ENCODE measurements around the gene RNF114. TPM values are rescaled to one million over a fixed set of nuclear protein-coding genes. Genes with fewer than 3 reads are reported as not detected.

The RNF114 gene
- total and polyA plus RNA-seq, 10 of the 15 experiments (the other 5 are each of a cell fraction or from before 2014, with no cell fraction given), result 28.0 to 82.3 (median 47.2) TPM

DNA sequence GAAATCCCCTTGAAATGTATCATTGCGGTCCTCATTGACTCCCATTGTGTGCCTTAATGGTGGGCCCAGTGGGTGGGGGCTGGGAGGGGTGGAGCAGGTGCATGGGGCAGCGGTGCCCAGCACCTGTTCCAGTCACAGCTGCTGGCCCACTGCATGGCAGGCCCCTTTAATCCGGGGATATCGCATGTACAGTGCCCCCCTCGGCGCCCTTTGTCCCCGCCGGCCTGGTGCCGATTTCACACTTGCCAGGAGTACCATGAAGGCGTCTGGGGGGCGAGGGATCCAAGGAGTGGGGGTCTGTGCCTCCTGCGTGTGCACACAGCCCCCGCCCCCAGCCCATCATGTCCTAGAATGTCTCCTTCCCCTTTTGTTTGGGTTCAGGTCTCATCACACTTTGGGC lies 49.4 kb downstream of the RNF114 start:
- Histone ChIP-seq H3K9me3 (replicated peaks; ENCODE audit: control insufficient read depth, insufficient read depth, low read length) (no peaks in the 10 kb centered on the region), H4K20me1 (ENCODE audit: control insufficient read depth, insufficient read depth) (no peaks in the 10 kb centered on the region), H3K27me3 (replicated peaks in 1 of 2; ENCODE audit: control insufficient read depth in 2 of 2, insufficient read depth in 2 of 2, low read length in 1 of 2) (no peaks in the 10 kb centered on the region), H3K4me1 (ENCODE audit: control insufficient read depth, insufficient read depth, low read length) (no peaks in the 10 kb centered on the region; the same call in 1 of the 2 replicates), H3K27ac (ENCODE audit: control insufficient read depth, insufficient read depth) (no peak overlapping the region), H2AFZ (ENCODE audit: control insufficient read depth, low read depth, low read length) (no peak overlapping the region), H3K4me2 (ENCODE audit: control insufficient read depth, insufficient read depth) (no peak overlapping the region), H3K79me2 (ENCODE audit: control insufficient read depth, insufficient read depth, low read length) (no peaks in the 10 kb centered on the region), H3K36me3 (ENCODE audit: control insufficient read depth in 2 of 2, insufficient read depth in 2 of 2, low read length in 1 of 2) (no peaks in the 10 kb centered on the region), H3K4me3 (no peak overlapping the region), H3K9ac (ENCODE audit: control insufficient read depth, insufficient read depth, low read length) (no peak overlapping the region)
- ChIA-PET POLR2A (no interaction called here), SMC1A (ENCODE audit: uncharacterized antibody, unreplicated experiment) (interaction anchor here (0.9 to 2.9 kb wide), 3 partner anchors 86 to 107 kb away, joined by 3 to 14 read pairs (median 5); no protein-coding TSS in a partner anchor), CTCF (interaction anchor here (14.7 kb wide), 1 partner anchor 87 kb away, joined by 369 read pairs; no protein-coding TSS in a partner anchor), RAD21 (ENCODE audit: unreplicated experiment) (interaction anchor here (0.7 to 0.9 kb wide), 2 partner anchors 12 to 81 kb away, joined by 3 read pairs; no protein-coding TSS in a partner anchor)
- no peak for TF ChIP-seq CBX5 (IDR thresholded peaks at IDR 0.05; ENCODE audit: low read depth)
- TF ChIP-seq POLR2AphosphoS5 (IDR thresholded peaks at IDR 0.05; ENCODE audit: low read length), result no peak
- no peak for TF ChIP-seq CBX3 (IDR thresholded peaks at IDR 0.05; ENCODE audit: borderline replicate concordance, low read depth)
- TF ChIP-seq, protein P1, sequence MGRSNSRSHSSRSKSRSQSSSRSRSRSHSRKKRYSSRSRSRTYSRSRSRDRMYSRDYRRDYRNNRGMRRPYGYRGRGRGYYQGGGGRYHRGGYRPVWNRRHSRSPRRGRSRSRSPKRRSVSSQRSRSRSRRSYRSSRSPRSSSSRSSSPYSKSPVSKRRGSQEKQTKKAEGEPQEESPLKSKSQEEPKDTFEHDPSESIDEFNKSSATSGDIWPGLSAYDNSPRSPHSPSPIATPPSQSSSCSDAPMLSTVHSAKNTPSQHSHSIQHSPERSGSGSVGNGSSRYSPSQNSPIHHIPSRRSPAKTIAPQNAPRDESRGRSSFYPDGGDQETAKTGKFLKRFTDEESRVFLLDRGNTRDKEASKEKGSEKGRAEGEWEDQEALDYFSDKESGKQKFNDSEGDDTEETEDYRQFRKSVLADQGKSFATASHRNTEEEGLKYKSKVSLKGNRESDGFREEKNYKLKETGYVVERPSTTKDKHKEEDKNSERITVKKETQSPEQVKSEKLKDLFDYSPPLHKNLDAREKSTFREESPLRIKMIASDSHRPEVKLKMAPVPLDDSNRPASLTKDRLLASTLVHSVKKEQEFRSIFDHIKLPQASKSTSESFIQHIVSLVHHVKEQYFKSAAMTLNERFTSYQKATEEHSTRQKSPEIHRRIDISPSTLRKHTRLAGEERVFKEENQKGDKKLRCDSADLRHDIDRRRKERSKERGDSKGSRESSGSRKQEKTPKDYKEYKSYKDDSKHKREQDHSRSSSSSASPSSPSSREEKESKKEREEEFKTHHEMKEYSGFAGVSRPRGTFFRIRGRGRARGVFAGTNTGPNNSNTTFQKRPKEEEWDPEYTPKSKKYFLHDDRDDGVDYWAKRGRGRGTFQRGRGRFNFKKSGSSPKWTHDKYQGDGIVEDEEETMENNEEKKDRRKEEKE (IDR thresholded peaks at IDR 0.05), result no peak
- TF ChIP-seq TCF7 (IDR thresholded peaks at IDR 0.05; ENCODE audit: borderline replicate concordance), result no peak
- TF ChIP-seq DPF2 (IDR thresholded peaks at IDR 0.05), result no peak
- TF ChIP-seq FOS (IDR thresholded peaks at IDR 0.05; ENCODE audit: borderline replicate concordance, extremely low read depth, insufficient read length), result no peak
- intact Hi-C loops (cut with micrococcal nuclease; ENCODE audit: unreplicated experiment), result no loop called here
- DNase-seq (ENCODE audit: low read depth, low spot score) (no peak), ATAC-seq (no peak), FAIRE-seq (no peak)
- WGBS (ENCODE audit: insufficient coverage, insufficient replicate concordance, low lambda C conversion rate, missing lambda C conversion rate), result 57% methylated on average over 13 of the region's 13 CpGs
- in situ Hi-C loops (cut with MboI), result no loop called here
- BruUV-seq (replicated peaks), result no TSS peak

All from GM12878 (cell line).